Epidermal melanocyte (primary cell): Measurements from ENCODE around the gene MXD4.

ENCODE experiments used
- DNase-seq: peaks from one replicate; pipeline ENCODE4 v3.0.0; 2011; ENCODE audit warnings: low spot score; ENCODE audit not compliant: insufficient read length

MXD4 gene

DNA sequence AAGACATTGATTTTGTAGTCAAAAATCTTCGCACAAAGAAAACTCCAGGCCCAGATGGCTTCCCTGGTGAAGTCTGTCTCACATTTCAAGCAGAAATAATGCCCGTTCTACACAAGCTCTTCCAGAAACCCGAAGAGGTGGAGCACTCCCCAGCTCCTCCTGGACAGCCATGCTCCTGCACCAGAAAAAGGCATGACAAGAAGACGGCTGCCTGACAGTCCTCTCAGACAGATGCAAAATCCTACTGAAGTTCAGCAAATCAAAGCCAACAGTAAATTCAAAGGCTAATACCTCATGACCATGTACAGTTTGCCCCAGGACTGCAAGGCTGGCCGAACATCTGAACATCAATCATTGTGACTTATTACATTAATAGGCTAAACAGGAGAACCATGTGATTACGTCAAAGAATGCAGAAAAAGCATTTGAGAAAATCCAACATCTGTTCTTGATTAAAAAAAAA lies 30.8 kb upstream of the MXD4 start:
- DNase-seq, result peak; percentile 84

- DNase-seq, result no peak
Observed at GRCh38 chr4:2291705-2292645, 30.1 kb upstream of the MXD4 start.

GRCh38 chr4:2290974-2291704 lies 29.2 kb upstream of the MXD4 start:
- DNase-seq, result no peak

DNA sequence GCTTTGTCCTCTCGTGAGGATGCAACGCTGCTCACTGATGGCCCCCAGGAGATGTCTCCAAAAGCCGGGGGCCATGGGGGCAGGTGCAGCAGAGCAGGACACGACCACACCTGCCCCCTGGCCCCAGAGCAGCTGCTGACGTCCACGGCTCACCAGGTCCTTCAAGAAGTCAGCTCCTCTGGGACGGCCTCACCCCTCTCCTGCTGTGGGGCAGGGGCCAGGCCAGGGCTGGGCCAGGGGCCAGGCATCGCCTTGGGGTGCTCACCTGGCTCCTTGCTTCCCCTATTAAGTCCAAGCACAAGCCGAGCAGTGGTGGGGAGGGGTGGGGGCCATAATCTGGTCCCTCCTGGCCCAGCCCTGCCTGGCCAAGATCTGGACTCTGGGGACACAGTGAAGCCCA lies 28.6 kb upstream of the MXD4 start:
- no peak for DNase-seq

- no peak for DNase-seq
Observed at GRCh38 chr4:2289955-2290333, 28.0 kb upstream of the MXD4 start.

DNA sequence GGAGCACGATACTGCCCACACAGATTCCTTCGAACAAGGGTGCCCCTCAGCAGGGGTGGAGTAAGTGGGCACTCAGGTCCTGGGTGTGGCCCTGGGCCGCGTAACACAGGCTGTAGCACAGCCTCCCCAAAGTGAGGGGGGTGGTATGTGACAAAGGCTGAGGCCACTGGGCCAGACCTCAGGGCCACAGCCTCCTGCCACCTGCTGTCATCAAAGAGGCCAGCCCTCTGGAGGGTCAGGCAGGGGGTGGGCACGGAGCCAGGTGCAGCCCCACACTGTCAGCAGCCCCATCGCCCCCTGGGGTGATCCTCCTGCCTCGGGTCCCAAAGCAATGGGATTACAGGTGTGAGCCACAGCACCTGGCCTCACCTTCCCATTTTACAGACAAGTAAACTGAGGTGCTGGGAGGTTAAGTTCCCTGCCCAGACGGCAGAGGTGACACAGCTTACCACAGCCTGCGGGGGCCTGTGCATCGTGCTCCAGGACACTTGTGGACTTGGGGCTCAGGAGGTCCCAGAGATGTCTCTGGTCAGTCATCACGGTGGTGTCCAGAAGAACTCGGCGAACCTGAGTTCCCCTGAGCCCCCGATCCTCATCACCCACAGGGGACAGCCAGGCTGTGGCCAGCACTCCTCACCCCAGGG lies 27.5 kb upstream of the MXD4 start:
- DNase-seq, result no peak

GRCh38 chr4:2288051-2288541 lies 26.2 kb upstream of the MXD4 start:
- no peak for DNase-seq

GRCh38 chr4:2287594-2287915 lies 25.6 kb upstream of the MXD4 start:
- DNase-seq, result no peak

- no peak for DNase-seq
Observed at GRCh38 chr4:2286904-2287593, 25.1 kb upstream of the MXD4 start.

- no peak for DNase-seq
Observed at GRCh38 chr4:2285613-2286381, 23.9 kb upstream of the MXD4 start.

DNA sequence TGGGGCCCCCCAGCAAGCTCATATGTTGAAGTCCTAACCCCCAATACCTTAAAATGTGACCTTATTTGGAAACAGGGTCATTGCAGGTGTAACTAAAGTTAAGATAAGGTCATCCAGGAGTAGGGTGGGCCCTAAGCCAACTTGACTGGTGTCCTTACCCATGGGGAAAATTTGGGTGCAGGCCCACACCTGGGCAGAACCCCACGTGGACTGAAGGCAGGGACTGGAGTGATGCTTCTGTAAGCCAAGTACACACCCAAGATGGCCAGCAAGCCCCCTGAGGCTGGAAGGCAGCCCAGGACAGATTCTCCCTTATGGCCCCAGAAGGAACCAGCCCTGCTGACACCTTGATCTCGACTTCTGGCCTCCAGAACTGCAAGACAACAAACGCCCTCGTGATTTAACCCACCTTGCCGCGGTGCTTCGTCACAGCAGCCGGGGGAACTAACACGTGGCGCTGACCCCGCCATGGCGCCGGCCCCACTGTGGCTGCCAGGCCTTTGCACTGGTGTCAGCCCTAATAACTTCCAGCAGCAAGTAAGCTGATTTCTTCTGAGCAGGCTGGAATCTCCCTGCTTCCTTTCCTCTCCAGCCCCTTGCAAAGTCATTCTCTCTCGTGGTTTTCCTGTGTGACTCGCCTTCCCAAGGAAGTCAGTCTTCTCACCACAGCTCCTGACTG lies 23.2 kb upstream of the MXD4 start:
- no peak for DNase-seq

GRCh38 chr4:2284161-2284933 lies 22.4 kb upstream of the MXD4 start:
- DNase-seq, result no peak

DNA sequence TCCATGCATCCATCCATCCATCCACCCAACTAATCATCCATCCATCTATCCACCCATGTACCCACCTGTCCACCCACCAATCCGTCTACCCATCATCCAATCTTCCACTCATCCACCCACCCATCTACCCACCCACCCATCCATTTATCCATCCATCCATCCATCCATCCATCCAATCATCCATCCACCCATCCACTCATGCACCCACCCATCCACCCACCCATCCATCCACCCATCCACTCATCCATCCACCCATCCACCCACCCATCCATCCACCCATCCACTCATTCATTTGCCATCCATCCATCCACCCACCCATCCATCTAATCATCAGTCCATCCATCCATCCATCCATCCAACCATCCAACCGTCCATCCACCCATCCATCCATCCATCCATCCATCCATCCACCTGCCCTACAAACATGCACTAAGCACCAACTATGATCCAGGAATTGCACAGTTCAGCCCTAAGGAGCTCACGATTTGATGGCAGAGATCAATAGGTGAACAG lies 21.3 kb upstream of the MXD4 start:
- DNase-seq, result no peak

DNA sequence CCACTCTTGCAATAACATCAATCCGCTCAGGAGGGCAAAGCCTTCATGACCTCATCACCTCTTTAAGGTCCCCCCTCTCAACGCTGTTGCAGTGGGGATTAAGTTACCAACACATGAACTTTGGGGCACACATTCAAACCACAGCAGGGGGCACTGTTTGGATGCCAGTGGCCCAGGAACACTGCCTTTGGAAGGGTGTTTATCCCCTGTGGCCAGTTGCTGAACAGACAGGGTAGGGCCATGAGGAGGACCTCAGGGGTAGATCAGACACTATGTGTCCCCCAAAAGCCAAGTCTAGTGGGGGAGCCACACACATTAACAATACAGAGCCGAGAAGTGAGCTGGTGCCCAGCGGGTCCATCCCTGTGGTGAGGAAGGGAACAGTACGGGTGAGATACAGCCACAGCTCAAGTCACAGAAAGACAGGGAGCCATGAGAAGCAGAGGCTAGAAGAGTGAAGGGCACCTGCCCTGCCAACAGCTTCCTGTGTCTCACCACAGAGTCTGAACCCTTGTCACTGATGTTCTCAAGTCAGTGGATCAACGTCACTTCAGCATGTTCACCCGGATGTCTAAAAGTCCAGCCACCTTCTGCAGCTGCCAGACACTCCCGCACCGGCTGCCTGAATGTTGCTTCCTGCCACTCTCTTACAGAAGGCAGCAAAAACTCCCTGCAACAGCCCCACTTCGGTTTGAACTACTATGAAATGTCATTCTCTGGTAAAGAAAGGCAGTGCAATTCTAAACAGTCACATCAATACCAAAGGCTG lies 19.9 kb upstream of the MXD4 start:
- DNase-seq, result no peak

GRCh38 chr4:2280531-2281300 lies 18.8 kb upstream of the MXD4 start:
- no peak for DNase-seq

DNA sequence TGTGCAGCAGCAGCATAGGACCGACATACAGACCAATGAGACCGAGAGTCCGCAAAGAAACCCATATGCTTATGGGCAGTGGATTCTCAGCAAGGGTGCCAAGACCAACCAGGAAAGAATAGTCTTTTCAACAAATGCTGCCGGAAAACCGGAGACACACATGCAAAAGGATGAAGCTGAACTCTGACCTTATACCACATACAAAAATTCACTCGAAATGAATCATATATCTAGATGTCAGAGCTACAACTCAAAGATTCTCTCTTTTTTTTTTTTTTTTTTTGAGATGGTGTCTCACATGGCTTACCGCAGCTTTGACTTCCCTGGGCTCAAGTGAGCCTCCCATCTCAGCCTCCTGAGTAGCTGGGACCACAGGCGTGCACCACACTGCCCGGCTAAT lies 16.0 kb upstream of the MXD4 start:
- DNase-seq, result no peak

GRCh38 chr4:2276581-2277325 lies 14.8 kb upstream of the MXD4 start:
- no peak for DNase-seq
